Loucy (cell line): Measurements from ENCODE around the gene ANAPC5.

ENCODE experiments used
- H2AFZ ChIP-seq: fragments of 200-600 bp; sonication (generic); 2 replicates; pipeline ENCODE4 v1.6.0; 2016; ENCODE audit warnings: antibody characterized with exemption, mild to moderate bottlenecking, low read length, moderate library complexity
- H3F3A ChIP-seq: fragments of 200-600 bp; 2 replicates; pipeline ENCODE4 v1.6.0; 2016; ENCODE audit warnings: antibody characterized with exemption, low read depth, mild to moderate bottlenecking
- H3K27me3 ChIP-seq: fragments of 200-600 bp; sonication (generic); 2 replicates; pipeline ENCODE4 v1.6.1; 2014; ENCODE audit warnings: low read length, mild to moderate bottlenecking; ENCODE audit not compliant: insufficient read depth, poor library complexity, severe bottlenecking
- H3K36me3 ChIP-seq: fragments of 200-600 bp; sonication (generic); 2 replicates; pipeline ENCODE4 v1.6.1; 2016; ENCODE audit warnings: low read length; ENCODE audit not compliant: insufficient read depth
- H3K4me1 ChIP-seq: fragments of 200-600 bp; sonication (generic); 2 replicates; pipeline ENCODE4 v1.5.1; 2014; ENCODE audit warnings: low read length, mild to moderate bottlenecking; ENCODE audit not compliant: insufficient read depth, poor library complexity, severe bottlenecking
- H3K4me2 ChIP-seq: fragments of 200-600 bp; sonication (generic); 2 replicates; pipeline ENCODE4 v1.6.0; 2014; ENCODE audit warnings: antibody characterized with exemption, low read length, low read depth, mild to moderate bottlenecking; ENCODE audit not compliant: poor library complexity, severe bottlenecking
- H3K4me3 ChIP-seq: fragments of 200-600 bp; sonication (generic); 2 replicates; pipeline ENCODE4 v1.5.1; 2014; ENCODE audit warnings: low read length, mild to moderate bottlenecking, mixed read lengths; ENCODE audit not compliant: poor library complexity, severe bottlenecking
- H3K79me2 ChIP-seq: fragments of 200-600 bp; sonication (generic); 2 replicates; pipeline ENCODE4 v1.6.1; 2014; ENCODE audit warnings: low read length; ENCODE audit not compliant: insufficient read depth
- H3K9ac ChIP-seq: fragments of 200-600 bp; sonication (generic); 2 replicates; pipeline ENCODE4 v1.6.0; 2014; ENCODE audit warnings: mild to moderate bottlenecking, low read depth, low read length, moderate library complexity; ENCODE audit not compliant: poor library complexity, severe bottlenecking
- H3K9me2 ChIP-seq: fragments of 200-600 bp; sonication (generic); replicated peaks from 2 replicates; pipeline ENCODE4 v1.6.1; 2016; ENCODE audit warnings: low read depth, low read length, mixed read lengths
- H3K9me3 ChIP-seq: fragments of 200-600 bp; sonication (generic); 2 replicates; pipeline ENCODE4 v1.6.1; 2014; ENCODE audit warnings: mild to moderate bottlenecking, antibody characterized with exemption, low read length, low read depth; ENCODE audit not compliant: insufficient read depth
- H4K20me1 ChIP-seq: fragments of 200-600 bp; sonication (generic); 2 replicates; pipeline ENCODE4 v1.6.0; 2014; ENCODE audit warnings: antibody characterized with exemption, low read length, mild to moderate bottlenecking; ENCODE audit not compliant: insufficient read depth, poor library complexity, severe bottlenecking
- EZH2phosphoT487 ChIP-seq: fragments of 200-600 bp; IDR thresholded peaks from 2 replicates; pipeline ENCODE4 v1.6.1; 2018; ENCODE audit warnings: antibody characterized with exemption, mild to moderate bottlenecking, moderate library complexity, borderline replicate concordance
- TF ChIP-seq, protein P1 (sequence below): fragments of 200-600 bp; sonication (generic); conservative IDR thresholded peaks from 2 replicates; pipeline ENCODE4 v1.5.1; 2014; ENCODE audit warnings: mild to moderate bottlenecking, antibody characterized with exemption, low read length

ANAPC5 gene

GRCh38 chr12:121288158-121288845, 63.9 kb downstream of the ANAPC5 start:
- Histone ChIP-seq H3K9ac (no peak overlapping the region), H3K4me3 (no peak overlapping the region), H3K79me2 (no peaks in the 10 kb centered on the region), H3K4me2 (no peak overlapping the region), H3K36me3 (no peaks in the 10 kb centered on the region), H4K20me1 (no peaks in the 10 kb centered on the region), H3K9me2 (no peaks in the 10 kb centered on the region), H3F3A (no peaks in the 10 kb centered on the region), H3K4me1 (no peaks in the 10 kb centered on the region), H3K9me3 (no peaks in the 10 kb centered on the region), H2AFZ (no peak overlapping the region), H3K27me3 (no peaks in the 10 kb centered on the region)
- TF ChIP-seq EZH2phosphoT487 = no peak
- TF ChIP-seq, protein P1, sequence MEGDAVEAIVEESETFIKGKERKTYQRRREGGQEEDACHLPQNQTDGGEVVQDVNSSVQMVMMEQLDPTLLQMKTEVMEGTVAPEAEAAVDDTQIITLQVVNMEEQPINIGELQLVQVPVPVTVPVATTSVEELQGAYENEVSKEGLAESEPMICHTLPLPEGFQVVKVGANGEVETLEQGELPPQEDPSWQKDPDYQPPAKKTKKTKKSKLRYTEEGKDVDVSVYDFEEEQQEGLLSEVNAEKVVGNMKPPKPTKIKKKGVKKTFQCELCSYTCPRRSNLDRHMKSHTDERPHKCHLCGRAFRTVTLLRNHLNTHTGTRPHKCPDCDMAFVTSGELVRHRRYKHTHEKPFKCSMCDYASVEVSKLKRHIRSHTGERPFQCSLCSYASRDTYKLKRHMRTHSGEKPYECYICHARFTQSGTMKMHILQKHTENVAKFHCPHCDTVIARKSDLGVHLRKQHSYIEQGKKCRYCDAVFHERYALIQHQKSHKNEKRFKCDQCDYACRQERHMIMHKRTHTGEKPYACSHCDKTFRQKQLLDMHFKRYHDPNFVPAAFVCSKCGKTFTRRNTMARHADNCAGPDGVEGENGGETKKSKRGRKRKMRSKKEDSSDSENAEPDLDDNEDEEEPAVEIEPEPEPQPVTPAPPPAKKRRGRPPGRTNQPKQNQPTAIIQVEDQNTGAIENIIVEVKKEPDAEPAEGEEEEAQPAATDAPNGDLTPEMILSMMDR = no peak

- Histone ChIP-seq H3K79me2 (no peaks in the 10 kb centered on the region), H3K9me3 (no peaks in the 10 kb centered on the region), H3K4me2 (no peak overlapping the region), H2AFZ (no peak overlapping the region), H3K9me2 (no peaks in the 10 kb centered on the region), H3K27me3 (no peaks in the 10 kb centered on the region), H3K9ac (no peak overlapping the region), H3K4me1 (no peaks in the 10 kb centered on the region), H3F3A (no peaks in the 10 kb centered on the region), H3K36me3 (no peaks in the 10 kb centered on the region), H4K20me1 (no peaks in the 10 kb centered on the region), H3K4me3 (no peak overlapping the region)
- no peak for TF ChIP-seq EZH2phosphoT487
- TF ChIP-seq, protein P1 = no peak
Measured at GRCh38 chr12:121287267-121287954, 64.8 kb downstream of the ANAPC5 start.

DNA sequence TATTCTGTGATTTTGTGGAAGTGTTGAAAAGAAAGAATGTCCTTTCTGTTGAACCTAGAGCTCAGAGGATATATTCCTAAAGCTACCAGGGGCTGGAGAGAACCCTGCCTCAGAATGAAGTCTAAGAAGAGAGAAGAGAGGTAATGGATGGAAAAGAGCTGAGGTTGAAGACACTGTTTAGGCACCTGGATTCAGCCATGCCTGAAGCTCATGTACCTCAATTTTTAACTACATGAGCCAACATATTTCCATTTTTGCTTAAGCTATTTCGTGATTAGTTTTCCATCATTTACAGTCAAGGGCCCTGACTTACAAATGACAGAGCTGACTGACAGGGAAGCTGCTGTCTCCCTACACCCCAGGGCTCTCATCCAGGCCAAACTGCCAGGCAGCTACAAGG, 66.4 kb downstream of the ANAPC5 start:
- no peak overlapping the region for H3K4me2 ChIP-seq
- no peaks in the 10 kb centered on the region for H3K4me1 ChIP-seq
- H4K20me1 ChIP-seq = no peaks in the 10 kb centered on the region
- H3F3A ChIP-seq = no peaks in the 10 kb centered on the region
- H2AFZ ChIP-seq = no peak overlapping the region
- no peaks in the 10 kb centered on the region for H3K9me3 ChIP-seq
- H3K27me3 ChIP-seq = no peaks in the 10 kb centered on the region
- no peaks in the 10 kb centered on the region for H3K79me2 ChIP-seq
- TF ChIP-seq, protein P1 = no peak
- no peak for TF ChIP-seq EZH2phosphoT487
- no peak overlapping the region for H3K9ac ChIP-seq
- H3K36me3 ChIP-seq = no peaks in the 10 kb centered on the region
- H3K4me3 ChIP-seq = no peak overlapping the region
- H3K9me2 ChIP-seq = no peaks in the 10 kb centered on the region
